ENCODE results near the gene SLC46A1. TPM values are rescaled to one million over a fixed set of nuclear protein-coding genes. Genes with fewer than 3 reads are reported as not detected.
A peak's percentile ranks its signal among the peaks of the same experiment; 100 is the strongest.

The SLC46A1 gene
- total RNA-seq, 4 donors from 2014 or later, result 0.83 to 4.0 (median 1.6) TPM

DNA sequence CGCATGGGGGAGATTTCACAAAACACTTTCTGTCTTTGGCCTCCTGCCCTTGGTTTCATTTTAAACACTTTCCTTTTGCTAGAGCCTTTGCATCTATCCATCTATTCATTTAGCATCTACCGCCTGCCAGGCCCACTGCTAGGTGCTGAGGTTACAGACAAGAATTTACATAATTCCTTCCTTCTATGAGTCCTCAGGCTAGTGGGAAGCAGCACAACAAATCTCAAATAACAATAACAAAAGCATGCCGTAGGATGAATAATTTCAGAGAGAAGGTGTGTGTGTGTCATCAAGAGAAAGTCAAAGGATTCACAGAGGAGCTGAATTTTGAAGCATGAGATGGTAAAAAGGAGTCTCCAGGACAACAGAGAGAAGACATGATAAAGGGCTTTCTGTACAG lies 6.1 kb upstream of the SLC46A1 start:
- Histone ChIP-seq H3K9me3 (no peaks in the 10 kb centered on the region), H3K27ac (no peak overlapping the region), H3K4me1 (peaks cover 0 to 9% (median 2%) of the 10 kb centered on the region in 3 donors), H3K36me3 (no peaks in the 10 kb centered on the region), H3K27me3 (peaks cover 0 to 27% (median 0%) of the 10 kb centered on the region in 4 donors), H3K4me3 (no peak overlapping the region)
- no peak for DNase-seq
- TF ChIP-seq POLR2A (IDR thresholded peaks at IDR 0.05) (no peak), CTCF (IDR thresholded peaks at IDR 0.05) (no peak)
- 57 to 72% methylated on average over 3 of the region's 3 CpGs for WGBS, 2 donors
- intact Hi-C loops (cut with DNase I), result no loop called here

DNA sequence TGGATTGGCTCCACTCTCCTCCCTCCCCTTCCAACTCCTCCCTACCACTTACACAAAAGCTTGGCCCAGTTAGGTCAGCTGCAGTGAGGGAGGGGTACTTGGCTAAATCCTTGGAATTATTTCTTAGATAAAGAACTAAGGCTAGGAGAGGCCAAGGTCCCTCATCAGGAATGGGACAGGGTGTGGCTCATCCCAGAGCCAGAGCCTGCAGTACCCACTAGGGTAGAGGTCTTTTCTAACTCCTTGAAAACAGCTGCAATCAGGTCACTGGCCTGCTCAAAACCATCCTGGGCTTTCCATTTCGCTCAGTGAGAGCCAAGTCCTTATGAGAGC lies 1.9 kb upstream of the SLC46A1 start:
- Histone ChIP-seq H3K27me3 (peaks cover 0 to 4% (median 0%) of the 10 kb centered on the region in 4 donors), H3K9me3 (no peaks in the 10 kb centered on the region), H3K4me3 (no peak overlapping the region), H3K4me1 (peaks cover 12 to 37% (median 18%) of the 10 kb centered on the region in 3 donors), H3K36me3 (peaks cover 0 to 2% (median 0%) of the 10 kb centered on the region in 3 donors), H3K27ac (no peak overlapping the region)
- DNase-seq, result no peak
- TF ChIP-seq POLR2A (IDR thresholded peaks at IDR 0.05) (no peak), CTCF (IDR thresholded peaks at IDR 0.05) (no peak)
- intact Hi-C loops (cut with DNase I), result no loop called here
- WGBS, 2 donors, result 78 to 82% methylated on average over 1 of the region's 1 CpG

DNA sequence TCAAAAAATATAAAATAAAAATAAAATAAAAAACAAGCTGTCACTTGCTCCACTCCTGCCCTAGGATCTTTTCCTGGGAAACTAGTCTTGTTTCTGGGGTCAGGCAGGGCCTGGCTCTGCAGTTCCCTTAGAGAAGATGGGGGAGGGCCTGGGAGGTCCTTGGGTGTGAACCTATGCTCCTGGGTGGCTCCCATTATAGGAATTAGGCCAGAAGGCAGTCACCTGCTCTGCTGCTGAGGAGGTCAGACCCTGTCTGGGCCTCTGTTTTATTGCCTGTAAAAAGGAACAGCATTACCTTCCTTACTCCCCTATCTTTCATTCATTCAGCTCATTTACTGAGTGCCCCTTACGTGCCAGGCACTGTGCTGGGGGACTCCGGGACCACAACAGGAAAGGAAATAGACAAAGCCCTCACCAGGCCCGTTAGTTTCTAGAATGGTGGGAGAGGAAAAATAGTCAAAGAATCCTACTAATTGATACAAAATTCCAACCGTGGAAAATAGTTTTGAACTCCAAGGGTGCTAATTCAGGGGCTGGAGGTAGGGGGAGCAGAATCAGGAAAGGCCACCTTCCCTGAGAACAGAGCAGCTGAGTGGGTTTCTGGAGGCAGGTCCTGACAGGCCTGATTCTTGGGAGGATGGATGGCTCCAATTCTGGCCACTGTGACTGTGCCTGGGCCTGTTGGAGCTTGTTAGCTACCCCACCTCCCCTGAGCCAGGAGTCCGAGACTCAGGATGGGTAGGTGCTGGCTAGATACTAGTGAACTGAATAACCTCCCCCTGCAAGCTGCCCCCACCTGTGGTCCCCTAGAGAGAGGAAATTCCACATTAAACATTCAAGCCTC lies 1.3 kb upstream of the SLC46A1 start:
- Histone ChIP-seq H3K9me3 (no peaks in the 10 kb centered on the region), H3K36me3 (peaks cover 0 to 7% (median 0%) of the 10 kb centered on the region in 3 donors), H3K4me3 (no peak overlapping the region), H3K27ac (no peak overlapping the region), H3K4me1 (peaks cover 12 to 37% (median 18%) of the 10 kb centered on the region in 3 donors), H3K27me3 (no peaks in the 10 kb centered on the region)
- WGBS, 2 donors, result 64 to 67% methylated on average over 4 of the region's 5 CpGs
- intact Hi-C loops (cut with DNase I), result no loop called here
- DNase-seq, result no peak
- TF ChIP-seq POLR2A (IDR thresholded peaks at IDR 0.05), result no peak

GRCh38 chr17:28406473-28406814 lies 432 bp upstream of the SLC46A1 start:
- intact Hi-C loops (cut with DNase I), result no loop called here
- H3K36me3 ChIP-seq, result peaks cover 0 to 10% (median 0%) of the 10 kb centered on the region in 3 donors
- 23 to 37% methylated on average over 9 of the region's 9 CpGs for WGBS, 2 donors
- no peaks in the 10 kb centered on the region for H3K27me3 ChIP-seq
- no peaks in the 10 kb centered on the region for H3K9me3 ChIP-seq
- H3K27ac ChIP-seq, result peak overlapping the region in 2 of 4 donors; percentile 29 to 62
- H3K4me1 ChIP-seq, result peaks cover 12 to 37% (median 18%) of the 10 kb centered on the region in 3 donors
- peak overlapping the region; percentile 51 to 94 (median 65) for H3K4me3 ChIP-seq
- no peak for TF ChIP-seq CTCF (IDR thresholded peaks at IDR 0.05)
- no peak for TF ChIP-seq POLR2A (IDR thresholded peaks at IDR 0.05)
- no peak for DNase-seq

- Histone ChIP-seq H3K27me3 (no peaks in the 10 kb centered on the region), H3K36me3 (peaks cover 0 to 23% (median 0%) of the 10 kb centered on the region in 3 donors), H3K4me1 (peaks cover 12 to 37% (median 18%) of the 10 kb centered on the region in 3 donors), H3K4me3 (peak overlapping the region; percentile 51 to 94 (median 65)), H3K9me3 (no peaks in the 10 kb centered on the region), H3K27ac (peak overlapping the region in 2 of 4 donors; percentile 15 to 29)
- WGBS, 2 donors, result 57 to 72% methylated on average over 14 to 26 of the region's 33 CpGs
- intact Hi-C loops (cut with DNase I), result no loop called here
- no peak for DNase-seq
- TF ChIP-seq POLR2A (IDR thresholded peaks at IDR 0.05) (no peak), CTCF (IDR thresholded peaks at IDR 0.05) (no peak)
Observed at GRCh38 chr17:28404812-28405570, 1.0 kb downstream of the SLC46A1 start.
